Fibroblast of skin of right quadriceps (primary cell): ENCODE measurements around the gene ESPN.

Experiments used
- DNase-seq: peaks from one replicate; pipeline ENCODE4 v3.0.0-alpha.2; 2013

ESPN gene

GRCh38 chr1:6500544-6501278, 76.1 kb downstream of the ESPN start:
- DNase-seq: no peak

- no peak for DNase-seq
Measured at GRCh38 chr1:6501279-6501813, 76.8 kb downstream of the ESPN start.

GRCh38 chr1:6502000-6502891, 77.7 kb downstream of the ESPN start:
- no peak for DNase-seq

- DNase-seq: no peak
Measured at GRCh38 chr1:6503884-6504602, 79.5 kb downstream of the ESPN start.

- DNase-seq: no peak
Measured at GRCh38 chr1:6504887-6505286, 80.3 kb downstream of the ESPN start.

GRCh38 chr1:6505367-6506209, 81.0 kb downstream of the ESPN start:
- DNase-seq: no peak

GRCh38 chr1:6506210-6507036, 81.8 kb downstream of the ESPN start:
- DNase-seq: no peak

- DNase-seq: no peak
Measured at GRCh38 chr1:6507037-6507428, 82.5 kb downstream of the ESPN start.

- DNase-seq: no peak
Measured at GRCh38 chr1:6507461-6507911, 82.9 kb downstream of the ESPN start.

GRCh38 chr1:6508154-6508815, 83.7 kb downstream of the ESPN start:
- DNase-seq: no peak

GRCh38 chr1:6508816-6509189, 84.2 kb downstream of the ESPN start:
- DNase-seq: no peak

- DNase-seq: no peak
Measured at GRCh38 chr1:6509220-6509918, 84.8 kb downstream of the ESPN start.

- no peak for DNase-seq
Measured at GRCh38 chr1:6509919-6510291, 85.3 kb downstream of the ESPN start.

GRCh38 chr1:6510493-6510892, 85.9 kb downstream of the ESPN start:
- no peak for DNase-seq
